ENCODE data around the gene NRIP1.

GRCh38 chr21:15015622-15016471 lies 49.0 kb downstream of the NRIP1 start:
- no peak for TF ChIP-seq CTCF (IDR thresholded peaks at IDR 0.05 in 2 of 3, conservative IDR thresholded peaks at IDR 0.05 in 1 of 3; ENCODE audit: borderline replicate concordance in 1 of 3, insufficient read depth in 1 of 3, low read depth in 2 of 3, low read length in 2 of 3)
- TF ChIP-seq SP1 (IDR thresholded peaks at IDR 0.05; ENCODE audit: low read depth), result no peak
- TF ChIP-seq ZFX (IDR thresholded peaks at IDR 0.05), result no peak
- no peak for TF ChIP-seq POLR2A (IDR thresholded peaks at IDR 0.05; ENCODE audit: borderline replicate concordance, extremely low read depth, insufficient read depth, insufficient read length)
- TF ChIP-seq EZH2 (IDR thresholded peaks at IDR 0.05), result no peak
- TF ChIP-seq CEBPB (IDR thresholded peaks at IDR 0.05; ENCODE audit: low read depth), result no peak
- TF ChIP-seq POLR2AphosphoS5 (IDR thresholded peaks at IDR 0.05; ENCODE audit: low read depth, low read length), result no peak
- TF ChIP-seq TCF7L2 (IDR thresholded peaks at IDR 0.05; ENCODE audit: borderline replicate concordance, extremely low read depth, insufficient read depth, insufficient read length), result no peak
- no peak for TF ChIP-seq RAD21 (IDR thresholded peaks at IDR 0.05; ENCODE audit: low read depth)
- TF ChIP-seq EZH2phosphoT487 (IDR thresholded peaks at IDR 0.05; ENCODE audit: borderline replicate concordance), result no peak

Measured in HCT116 (cell line).